Choroid plexus epithelial cell (primary cell): ENCODE results near the gene TWF2.

Experiments used
- DNase-seq: peaks from one replicate; pipeline ENCODE4 v3.0.0-alpha.2; 2010; ENCODE audit warnings: low read depth
- H3K4me3 ChIP-seq: 2 replicates; pipeline ENCODE4 v1.5.1; 2011; ENCODE audit warnings: low read depth, mild to moderate bottlenecking, control low read depth, low read length, moderate library complexity
- CTCF ChIP-seq: conservative IDR thresholded peaks from 2 replicates; pipeline ENCODE4 v1.5.1; 2011; ENCODE audit warnings: low read depth, mild to moderate bottlenecking, control low read depth, inconsistent platforms, low read length, moderate library complexity

TWF2 gene

GRCh38 chr3:52270252-52270754 lies 31.3 kb upstream of the TWF2 start:
- DNase-seq: no peak
- TF ChIP-seq CTCF: no peak
- no peak overlapping the region for H3K4me3 ChIP-seq

GRCh38 chr3:52269776-52270175 lies 30.8 kb upstream of the TWF2 start:
- DNase-seq: no peak
- no peak for TF ChIP-seq CTCF
- H3K4me3 ChIP-seq: no peak overlapping the region

- DNase-seq: no peak
Observed at GRCh38 chr3:52268036-52268435, 29.1 kb upstream of the TWF2 start.

GRCh38 chr3:52265387-52265786 lies 26.4 kb upstream of the TWF2 start:
- TF ChIP-seq CTCF: no peak
- DNase-seq: no peak

More at GRCh38 chr3:52268036-52268435, 29.1 kb upstream of the TWF2 start:
- no peak for TF ChIP-seq CTCF
- no peak overlapping the region for H3K4me3 ChIP-seq

GRCh38 chr3:52262447-52262846 lies 23.5 kb upstream of the TWF2 start:
- no peak overlapping the region for H3K4me3 ChIP-seq
- no peak for TF ChIP-seq CTCF
- no peak for DNase-seq

More at GRCh38 chr3:52265387-52265786, 26.4 kb upstream of the TWF2 start:
- no peak overlapping the region for H3K4me3 ChIP-seq

- H3K4me3 ChIP-seq: no peak overlapping the region
- TF ChIP-seq CTCF: no peak
- DNase-seq: no peak
Observed at GRCh38 chr3:52259448-52259847, 20.5 kb upstream of the TWF2 start.

- no peak overlapping the region for H3K4me3 ChIP-seq
- no peak for DNase-seq
- no peak for TF ChIP-seq CTCF
Observed at GRCh38 chr3:52259035-52259434, 20.1 kb upstream of the TWF2 start.
